HUDEP-2 (cell line): ENCODE measurements around the gene NT5C3A.
"Not testable (repeated sequence)": the region's sequence is repeated elsewhere in the genome, so short reads cannot be mapped to it uniquely, and the experiment has no call there.

Experiments
- DNase-seq, 76 experiments: peaks; one replicate each; lab custom pipeline; 2025; ENCODE audit not compliant: unreplicated experiment in 76 of 76; lab: John Stamatoyannopoulos, UW

NT5C3A gene

DNA sequence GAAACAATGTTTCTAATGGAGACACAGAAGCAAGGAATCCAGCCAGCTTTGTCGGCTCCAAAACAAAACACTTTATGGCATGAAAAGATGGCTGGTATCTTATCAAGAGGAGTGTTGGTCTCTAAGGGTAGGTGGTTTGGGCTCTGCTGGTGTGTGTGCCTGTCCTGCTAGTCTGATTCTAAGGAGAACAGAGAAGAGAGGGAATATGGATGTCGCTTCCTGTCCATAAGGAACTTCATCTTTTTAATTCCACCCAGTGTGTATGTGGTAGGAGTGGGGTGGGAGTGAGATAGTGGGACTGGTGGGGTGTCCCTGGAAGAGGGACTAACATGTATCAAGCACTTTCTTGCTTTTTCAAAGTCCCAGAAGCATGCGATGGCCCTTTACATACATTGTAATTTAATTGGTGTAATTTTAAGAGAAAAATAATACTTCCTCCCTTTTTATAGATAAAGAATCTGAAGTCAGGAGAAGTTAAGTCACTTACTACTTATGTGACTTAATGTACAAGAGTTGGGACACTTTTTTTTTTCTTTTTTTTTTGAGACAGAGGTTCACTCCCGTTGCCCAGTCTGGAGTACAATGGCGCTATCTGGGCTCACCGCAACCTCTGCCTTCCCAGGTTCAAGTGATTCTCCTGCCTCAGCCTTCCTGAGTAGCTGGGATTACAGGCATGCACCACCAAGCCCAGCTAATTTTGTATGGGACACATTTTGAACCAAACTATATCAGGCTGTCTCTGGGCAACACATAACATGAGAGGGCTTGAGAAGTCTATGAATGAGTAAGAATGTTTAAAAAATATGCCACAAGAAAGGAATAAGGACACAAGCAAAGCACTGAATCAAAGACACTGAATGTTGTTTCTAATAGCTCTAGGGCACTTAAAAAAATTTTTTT lies 18.8 kb downstream of the NT5C3A start:
- DNase-seq, result peak in 2 of 76 experiments; percentile 4 to 5

- DNase-seq, result peak in 27 of 76 experiments; percentile 3 to 61 (median 26)
These were observed 20.7 kb downstream of the NT5C3A start for GRCh38 chr7:33041631-33042428.

- peak in 44 of 76 experiments; percentile 2 to 55 (median 30) for DNase-seq
These were observed 21.6 kb downstream of the NT5C3A start for GRCh38 chr7:33040803-33041516.

DNA sequence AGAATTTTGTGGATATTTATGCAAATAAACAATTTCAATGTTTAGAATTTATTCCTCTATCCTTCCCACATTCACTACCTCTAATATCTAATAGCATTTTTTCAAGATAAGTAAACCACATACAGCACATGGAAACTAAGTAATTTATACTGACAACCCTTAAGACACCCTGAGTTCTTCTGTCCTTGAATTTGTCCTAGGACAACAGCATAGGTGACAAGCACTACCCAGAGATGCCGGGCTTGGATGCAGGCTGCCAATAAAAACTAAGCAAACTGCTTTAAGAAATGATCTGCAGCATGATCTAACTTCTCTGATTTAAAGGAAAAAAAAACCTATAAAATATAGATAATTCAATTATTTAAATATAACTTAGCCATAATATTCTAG lies 22.7 kb downstream of the NT5C3A start:
- no peak for DNase-seq

DNA sequence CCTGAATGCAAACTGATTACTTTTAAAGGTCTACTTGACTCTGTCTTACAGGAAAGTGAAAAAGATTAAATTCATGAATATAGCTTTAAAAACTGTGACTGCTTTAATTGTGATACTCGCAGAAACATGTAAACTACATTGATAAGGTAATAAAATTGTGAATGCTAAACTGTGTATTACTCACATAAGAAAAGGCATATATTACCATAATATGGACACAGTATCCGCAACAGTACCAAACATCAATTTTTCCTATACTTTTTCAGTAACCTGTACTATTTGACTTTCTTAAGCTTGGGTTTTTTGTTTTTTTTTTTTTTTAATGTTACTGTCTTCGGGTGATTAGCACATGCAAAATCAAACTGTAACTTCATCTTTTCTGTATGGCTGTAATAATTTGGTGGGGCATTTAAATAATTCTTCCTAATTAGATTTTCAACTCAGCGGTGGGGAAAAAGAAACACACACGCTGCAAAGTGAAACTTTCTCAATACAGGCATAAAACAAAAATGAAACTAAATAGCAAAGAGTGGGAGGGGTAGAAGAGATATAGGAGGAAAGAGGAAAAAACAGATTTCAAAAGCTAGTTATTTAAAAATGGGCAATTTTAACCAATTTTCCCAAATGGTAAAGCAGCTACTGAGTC lies 23.2 kb downstream of the NT5C3A start:
- no peak for DNase-seq

GRCh38 chr7:33038639-33039038 lies 23.9 kb downstream of the NT5C3A start:
- peak in 1 of 76 experiments; percentile 13 for DNase-seq

DNA sequence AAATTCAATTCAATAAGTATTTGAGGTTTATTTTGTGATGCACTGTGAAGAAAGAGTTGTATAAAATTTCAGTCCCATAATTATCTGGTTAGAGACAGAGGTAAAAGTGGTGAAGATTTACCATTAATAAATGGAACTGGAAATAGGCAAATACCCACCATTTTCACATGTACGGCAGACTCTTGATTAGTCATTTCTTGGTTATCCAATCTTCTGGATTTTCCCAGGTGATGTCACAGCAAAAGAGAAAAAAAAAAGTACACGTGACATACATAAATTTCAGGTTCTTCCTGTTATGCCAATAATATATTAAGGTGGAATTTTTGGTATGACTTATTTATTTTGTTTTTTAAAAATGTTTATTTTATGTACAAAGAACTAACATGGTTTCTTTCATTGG lies 26.8 kb downstream of the NT5C3A start:
- no peak for DNase-seq

GRCh38 chr7:33024189-33024757 lies 38.3 kb downstream of the NT5C3A start:
- no peak for DNase-seq

DNA sequence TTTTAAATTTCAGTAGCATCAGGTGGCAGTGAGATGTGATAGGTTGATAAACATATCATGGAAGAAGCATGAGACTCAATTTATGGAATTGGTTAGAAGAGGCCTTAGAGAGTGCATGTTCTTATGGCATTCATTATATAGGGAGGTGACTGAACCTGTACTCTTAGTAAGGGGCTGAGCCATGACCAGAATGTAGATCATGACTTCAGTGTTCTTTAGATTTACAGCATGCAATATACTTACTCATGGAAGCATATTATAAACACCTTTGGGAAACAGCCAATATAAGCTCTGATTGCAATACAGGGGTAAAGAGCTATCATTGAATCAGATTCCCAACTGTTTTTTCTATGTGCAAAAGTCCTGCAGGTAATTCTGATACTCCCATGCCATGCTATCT lies 50.2 kb downstream of the NT5C3A start:
- no peak for DNase-seq

DNA sequence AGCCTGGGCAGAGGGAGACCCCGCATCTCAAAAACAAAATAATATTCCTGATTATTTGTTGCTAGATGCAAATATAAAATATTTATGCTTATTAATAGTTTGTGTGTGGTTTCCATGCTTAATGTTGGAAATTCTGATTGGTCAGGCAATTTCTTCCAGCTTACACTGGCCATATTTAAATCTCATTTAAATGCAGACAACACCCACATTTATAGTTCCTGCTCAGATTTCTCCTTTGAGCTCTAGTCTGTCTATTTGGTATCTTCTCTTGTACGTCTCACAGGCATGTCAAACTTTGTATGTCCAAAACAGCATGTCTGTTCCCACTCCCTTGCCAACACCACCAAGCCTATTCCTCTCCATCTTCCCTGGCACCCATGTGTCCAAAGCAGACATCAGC lies 52.8 kb downstream of the NT5C3A start:
- no peak for DNase-seq

- DNase-seq, result not testable (repeated sequence)
These were observed 56.9 kb downstream of the NT5C3A start for GRCh38 chr7:33005690-33006089.

GRCh38 chr7:33005193-33005592 lies 57.4 kb downstream of the NT5C3A start:
- DNase-seq, result not testable (repeated sequence)

- not testable (repeated sequence) for DNase-seq
These were observed 58.4 kb downstream of the NT5C3A start for GRCh38 chr7:33004104-33004616.

DNA sequence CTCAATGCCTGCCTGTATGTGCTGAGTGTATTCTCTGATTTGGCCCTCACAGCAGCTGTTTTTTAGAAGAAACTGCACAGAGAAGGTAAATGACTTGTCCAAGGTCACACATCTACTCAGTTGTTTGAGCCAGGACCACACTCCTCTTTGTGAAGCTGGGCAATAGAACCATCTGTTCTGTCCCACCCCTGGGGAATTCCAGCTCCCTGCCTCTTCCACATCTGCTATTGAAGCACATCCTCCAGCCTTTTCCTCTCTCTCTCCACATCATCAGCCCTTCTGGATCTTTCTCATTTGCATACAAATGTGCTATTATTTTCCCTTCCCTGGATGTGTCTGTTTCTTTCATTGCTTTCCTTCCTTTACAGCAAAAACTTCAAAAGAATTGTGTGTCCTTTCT lies 59.5 kb downstream of the NT5C3A start:
- not testable (repeated sequence) for DNase-seq

GRCh38 chr7:32999380-32999779 lies 63.2 kb downstream of the NT5C3A start:
- DNase-seq, result not testable (repeated sequence)

DNA sequence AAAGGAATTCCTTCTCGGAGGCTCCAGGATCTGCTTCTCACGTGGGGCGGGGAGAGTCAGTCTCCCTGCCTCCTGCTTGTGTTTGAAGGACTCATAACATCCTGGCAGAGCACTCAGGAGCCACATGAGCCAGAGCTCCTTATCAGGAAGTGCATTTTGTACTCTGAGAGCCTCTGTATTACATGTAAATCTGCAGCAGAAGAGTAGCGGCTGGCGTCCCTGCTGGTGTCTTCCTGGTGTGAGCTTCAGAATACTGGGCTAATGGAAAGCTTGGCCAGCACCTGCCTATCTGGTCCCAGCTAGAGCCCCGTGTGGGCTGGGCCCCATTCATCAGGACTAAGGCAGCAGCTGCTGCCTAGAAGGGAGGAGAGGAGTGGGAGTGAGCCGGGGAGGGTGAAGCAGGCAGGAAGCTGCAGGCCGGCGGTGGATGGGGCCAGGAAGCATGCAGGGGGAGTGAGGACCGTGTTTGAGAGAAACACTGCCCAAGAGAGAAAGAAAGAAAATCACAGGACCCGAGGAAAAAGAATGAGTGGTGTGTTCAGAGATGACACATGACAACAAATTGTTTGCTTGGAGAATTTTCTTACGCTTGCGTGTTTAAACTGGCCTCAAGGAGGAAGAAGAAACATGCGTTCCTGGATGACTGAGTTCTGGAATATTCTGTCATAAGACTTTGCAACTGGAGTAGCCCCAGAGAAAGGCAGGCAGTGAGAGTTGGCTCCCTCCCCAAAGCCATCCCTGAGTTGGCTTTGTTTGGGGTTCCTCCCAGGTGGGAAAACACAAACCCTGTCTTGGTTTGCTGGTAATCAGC lies 64.0 kb downstream of the NT5C3A start:
- peak in 2 of 76 experiments; percentile 2 to 5 for DNase-seq

- DNase-seq, result not testable (repeated sequence)
These were observed 64.6 kb downstream of the NT5C3A start for GRCh38 chr7:32997956-32998355.

- not testable (repeated sequence) for DNase-seq
These were observed 69.8 kb downstream of the NT5C3A start for GRCh38 chr7:32992750-32993149.
